Skin of body (tissue), 2 donors: ENCODE measurements around the gene ANKRD16. TPM values are rescaled to one million over a fixed set of nuclear protein-coding genes. Genes with fewer than 3 reads are reported as not detected.
"Not testable (repeated sequence)": the region's sequence is repeated elsewhere in the genome, so short reads cannot be mapped to it uniquely, and the experiment has no call there.

Experiments
- DNase-seq: peaks from one replicate; lab custom pipeline; 2025; lab: John Stamatoyannopoulos, UW
- total RNA-seq: library from RNA; depleted of rRNA; stranded (reverse); fragments of >200 nt; gene quantifications from one replicate; pipeline ENCODE4 v1.2.3, GENCODE V29; 2014

ANKRD16 gene
- total RNA-seq, 1 donor from 2014 or later, result 6.8 TPM

DNA sequence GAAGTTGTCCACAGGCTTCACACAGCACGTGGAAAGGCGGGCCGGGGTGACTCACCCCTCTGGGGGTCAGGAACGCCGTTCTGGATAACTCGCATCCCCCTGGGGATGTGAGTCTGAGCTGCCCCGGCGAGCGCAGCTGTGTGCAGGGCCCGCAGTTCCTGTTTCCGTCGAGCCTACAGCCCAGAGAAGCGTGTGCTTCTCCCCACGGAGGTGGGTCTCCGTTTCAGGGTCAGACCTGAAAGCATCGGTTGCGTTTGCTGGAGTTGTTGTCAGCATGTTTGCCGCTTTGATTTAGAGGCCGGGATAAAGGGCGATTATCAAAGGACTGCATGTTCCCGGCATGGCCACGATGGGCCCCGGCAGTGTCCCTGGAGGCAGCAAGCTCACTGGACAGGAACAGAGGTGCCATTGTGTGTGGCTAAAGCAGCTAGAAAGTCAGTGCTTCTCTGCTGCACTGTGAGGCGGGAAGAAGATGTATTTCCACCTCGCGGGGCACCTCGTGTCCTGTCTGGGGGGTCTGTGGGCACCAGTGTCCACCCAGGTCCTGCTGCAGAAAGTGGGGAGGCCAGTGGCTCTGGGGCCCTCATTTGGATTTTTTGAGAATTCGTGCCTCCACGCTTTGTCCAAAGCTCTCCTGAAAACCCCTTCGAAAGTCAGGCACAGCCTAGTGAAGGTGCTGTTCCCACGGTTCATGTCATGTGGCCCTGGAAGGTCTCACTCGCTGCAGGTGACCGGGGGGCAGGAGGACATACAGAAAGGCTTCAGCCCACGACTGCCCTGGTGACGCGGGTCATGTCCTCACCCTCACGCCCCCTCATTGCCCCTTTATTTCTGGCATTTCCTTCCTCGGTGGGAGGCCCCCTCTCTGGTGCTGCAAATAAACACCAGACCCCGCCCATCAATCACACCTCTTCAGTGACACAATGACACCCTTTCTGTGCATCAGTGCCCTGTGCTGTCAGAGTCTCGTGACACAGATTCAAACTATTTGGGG is 49.1 kb downstream of the ANKRD16 start:
- DNase-seq, result no peak

DNA sequence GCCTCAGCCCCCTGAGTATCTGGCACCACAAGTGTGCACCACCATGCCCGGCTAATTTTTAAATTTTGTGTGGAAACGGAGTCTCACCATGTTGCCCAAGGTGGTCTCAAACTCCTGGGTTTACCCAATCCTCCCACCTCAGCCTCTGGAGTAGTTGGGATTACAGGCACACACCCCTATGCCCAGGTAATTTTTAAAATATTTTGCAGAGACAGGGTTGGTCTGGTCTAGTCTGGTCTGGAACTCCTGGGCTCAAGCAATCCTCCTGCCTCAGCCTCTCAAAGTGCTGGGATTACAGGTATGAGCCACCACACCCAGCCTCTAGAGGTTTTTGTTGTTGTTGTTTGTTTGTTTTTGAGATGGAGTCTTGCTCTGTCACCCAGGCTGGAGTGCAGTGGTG is 53.5 kb downstream of the ANKRD16 start:
- not testable (repeated sequence) for DNase-seq

DNA sequence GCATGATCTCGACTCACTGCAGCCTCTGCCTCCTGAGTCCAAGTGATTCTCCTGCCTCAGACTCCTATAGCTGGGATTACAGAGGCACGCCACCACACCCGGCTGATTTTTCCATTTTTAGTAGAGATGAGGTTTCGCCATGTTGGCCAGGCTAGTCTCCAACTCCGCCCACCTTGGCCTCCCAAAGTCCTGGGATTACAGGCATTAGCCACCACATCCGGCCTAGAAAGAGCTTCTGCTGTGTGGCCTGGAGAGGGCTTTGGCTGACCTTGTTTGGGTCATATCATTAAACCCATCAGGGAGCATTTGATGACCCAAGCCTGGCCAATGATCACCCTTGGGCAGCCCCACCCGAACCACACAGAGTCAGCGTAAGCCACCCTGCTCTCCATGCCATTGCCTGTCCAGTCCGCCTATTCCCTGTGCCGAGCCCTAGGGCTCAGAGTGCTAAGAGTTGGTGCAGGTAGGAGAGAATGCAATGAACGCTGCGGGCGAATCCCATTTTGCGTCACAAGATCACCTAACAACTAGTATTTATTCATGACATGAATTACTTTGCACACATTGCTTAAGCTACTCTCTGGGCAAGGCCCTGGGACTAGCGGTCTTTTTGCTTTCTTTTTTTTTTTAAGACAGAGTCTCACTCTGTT is 54.1 kb downstream of the ANKRD16 start:
- no peak for DNase-seq

DNA sequence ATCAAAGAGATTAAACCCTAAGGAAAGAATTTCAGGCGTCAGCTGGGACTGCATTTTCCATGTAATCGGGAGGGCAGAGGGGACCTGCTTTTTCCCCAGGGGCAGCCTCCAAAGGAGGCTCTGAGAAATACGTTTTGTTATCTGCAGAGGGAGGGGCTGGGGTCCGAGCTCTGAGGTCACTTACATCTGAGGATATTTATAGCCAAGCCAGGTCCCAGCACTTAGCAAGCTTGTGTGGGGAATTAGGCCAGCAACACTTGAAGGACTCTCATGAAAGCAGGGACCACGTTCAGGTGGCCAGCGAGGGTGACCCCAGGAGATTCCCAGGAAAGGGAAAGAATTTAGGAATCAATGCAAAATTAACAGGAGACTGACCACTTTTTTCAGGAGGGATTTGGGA is 55.9 kb downstream of the ANKRD16 start:
- no peak for DNase-seq

DNA sequence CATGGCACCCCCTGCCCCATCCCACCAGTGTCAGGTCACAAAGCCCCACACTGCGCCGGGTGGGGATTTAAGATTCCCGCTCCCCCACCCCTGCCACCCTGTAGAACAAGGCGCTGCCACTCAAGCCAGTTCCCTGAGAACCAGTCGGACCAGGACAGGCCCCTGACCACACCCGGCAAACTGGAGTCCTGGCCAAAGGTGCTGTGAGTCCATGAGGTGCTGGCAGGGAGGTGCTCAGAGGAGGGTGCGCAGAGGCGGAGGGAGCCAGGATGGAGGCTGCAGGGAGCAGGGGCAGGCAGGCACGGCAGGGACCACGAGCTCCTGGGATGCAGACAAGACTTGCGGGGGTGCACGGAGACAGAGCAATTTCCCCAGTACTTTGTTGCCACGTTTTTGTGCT is 56.7 kb downstream of the ANKRD16 start:
- DNase-seq, result no peak

DNA sequence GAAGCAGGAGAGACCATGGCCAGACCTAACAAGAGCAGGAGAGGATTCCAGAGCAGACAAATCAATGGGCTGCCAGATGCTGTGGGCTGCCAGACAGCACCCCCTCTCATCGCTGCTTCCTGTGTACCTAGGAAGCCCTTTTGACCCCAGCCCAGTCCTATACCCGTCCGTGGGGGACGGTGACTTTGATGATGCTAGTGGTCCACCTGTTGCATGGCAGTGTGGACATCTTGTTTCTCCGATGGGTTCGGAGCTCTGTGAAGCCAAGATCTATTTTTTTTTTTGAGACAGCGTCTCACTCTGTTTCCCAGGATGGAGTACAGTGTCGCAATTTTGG is 58.3 kb downstream of the ANKRD16 start:
- DNase-seq, result no peak

DNA sequence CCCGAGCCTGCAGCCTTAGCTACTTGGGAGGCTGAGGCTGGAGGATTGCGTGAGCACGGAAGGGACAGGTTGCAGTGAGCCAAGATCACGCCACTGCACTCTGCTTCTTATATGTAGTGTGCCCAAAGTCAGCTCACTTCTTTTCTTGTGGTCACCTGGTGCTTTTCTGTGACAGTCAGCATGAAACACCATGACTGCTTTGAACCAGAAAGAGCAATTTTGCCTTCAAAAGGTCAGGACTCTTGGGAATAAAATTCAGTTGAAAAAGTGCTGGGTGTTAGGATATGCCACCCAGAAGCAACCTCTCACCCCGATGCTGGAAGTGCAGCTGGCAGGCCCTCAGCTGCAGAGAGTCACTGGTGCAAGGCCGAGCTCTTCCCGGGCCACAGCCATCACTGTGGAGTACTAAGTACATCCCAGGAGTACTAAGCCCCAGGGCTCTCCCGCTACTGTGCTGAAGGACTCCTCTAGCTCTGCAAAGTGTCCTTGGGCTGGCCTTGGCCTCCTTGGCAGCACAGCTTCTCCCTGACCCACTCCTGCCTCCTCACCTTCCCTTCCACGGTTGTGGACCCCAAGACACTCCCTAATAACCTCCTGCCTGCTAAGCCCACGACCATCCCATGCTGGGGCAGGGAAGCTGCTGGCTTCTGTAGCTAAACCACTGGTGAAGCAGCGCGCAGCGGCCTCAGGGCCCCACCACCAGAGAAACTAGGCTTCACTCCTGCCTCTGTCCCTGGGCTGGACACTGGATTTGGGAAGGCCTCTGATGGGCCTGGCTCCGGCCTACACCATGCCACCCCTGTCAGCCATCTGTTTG is 58.9 kb downstream of the ANKRD16 start:
- no peak for DNase-seq

DNA sequence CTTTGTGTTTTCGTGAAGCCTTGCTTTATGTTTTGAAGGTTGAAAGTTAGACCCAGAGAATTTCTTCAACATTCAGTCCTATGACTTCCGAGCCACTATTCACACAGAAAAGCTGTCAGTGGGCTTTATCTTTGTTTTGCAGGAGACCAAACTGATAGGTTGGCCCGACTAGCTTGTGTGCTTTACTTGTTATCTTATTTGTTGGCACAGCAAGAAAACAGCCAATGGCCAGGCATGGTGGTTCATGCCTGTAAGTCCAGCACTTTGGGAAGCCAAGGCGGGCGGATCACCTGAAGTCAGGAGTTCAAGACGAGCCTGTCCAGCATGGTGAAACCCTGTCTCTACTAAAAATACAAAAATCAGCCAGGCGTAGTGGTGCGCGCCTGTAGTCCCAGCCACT is 60.4 kb downstream of the ANKRD16 start:
- no peak for DNase-seq

DNA sequence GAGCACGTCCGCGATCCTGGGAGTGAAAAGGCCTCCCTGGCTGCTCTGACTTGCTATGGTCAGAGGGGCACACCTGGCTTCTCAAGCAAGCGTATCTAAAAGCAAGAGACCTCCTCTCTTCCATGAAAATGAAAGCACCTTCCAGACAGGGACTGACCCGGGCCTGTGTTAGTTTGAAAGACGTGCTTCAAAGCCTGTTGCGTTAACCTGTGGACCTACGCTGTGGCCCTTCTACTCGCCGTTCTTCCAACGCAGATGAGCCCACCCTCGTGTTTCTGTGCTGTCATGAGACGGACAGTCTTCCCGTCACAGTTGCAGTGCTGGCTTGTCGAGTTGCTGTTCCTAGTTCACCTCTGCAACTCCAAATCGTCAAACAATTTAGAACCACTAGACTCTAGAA is 61.0 kb downstream of the ANKRD16 start:
- DNase-seq, result no peak

DNA sequence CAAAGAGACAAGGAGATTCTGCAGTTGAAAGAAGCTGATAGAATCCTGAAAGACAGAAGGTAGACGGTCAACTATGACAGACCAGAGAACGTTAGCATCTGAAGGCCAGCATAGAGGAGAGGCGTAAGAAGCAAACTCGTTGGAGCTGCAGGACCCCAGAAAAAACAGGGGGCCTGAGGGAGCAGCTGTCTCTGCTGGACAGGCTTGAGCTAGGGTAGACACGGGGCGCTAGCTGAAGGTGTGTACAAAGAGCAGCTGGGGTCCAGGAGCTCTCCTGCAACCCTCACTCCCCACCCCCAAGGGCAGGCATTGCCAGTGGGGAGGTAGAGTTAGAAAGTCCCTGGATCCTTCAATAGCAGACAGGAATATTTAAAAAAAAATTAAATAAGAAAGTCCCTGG is 61.9 kb downstream of the ANKRD16 start:
- no peak for DNase-seq

DNA sequence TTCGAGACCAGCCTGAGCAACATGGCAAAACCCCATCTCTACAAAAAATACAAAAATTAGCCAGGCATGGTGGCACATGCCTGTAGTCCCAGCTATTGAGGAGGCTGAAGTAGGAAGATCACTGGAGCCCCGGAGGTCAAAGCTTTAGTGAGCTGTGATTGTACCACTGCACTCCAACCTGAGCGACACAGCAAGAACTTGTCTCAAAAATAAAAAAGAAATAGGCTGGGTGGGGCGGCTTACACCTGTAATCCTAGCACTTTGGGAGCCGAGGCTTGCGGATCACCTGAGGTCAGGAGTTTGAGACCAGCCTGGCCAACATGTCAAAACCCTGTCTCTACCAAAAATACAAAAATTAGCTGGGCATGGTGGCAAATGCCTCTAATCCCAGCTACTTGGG is 63.2 kb downstream of the ANKRD16 start:
- not testable (repeated sequence) for DNase-seq

DNA sequence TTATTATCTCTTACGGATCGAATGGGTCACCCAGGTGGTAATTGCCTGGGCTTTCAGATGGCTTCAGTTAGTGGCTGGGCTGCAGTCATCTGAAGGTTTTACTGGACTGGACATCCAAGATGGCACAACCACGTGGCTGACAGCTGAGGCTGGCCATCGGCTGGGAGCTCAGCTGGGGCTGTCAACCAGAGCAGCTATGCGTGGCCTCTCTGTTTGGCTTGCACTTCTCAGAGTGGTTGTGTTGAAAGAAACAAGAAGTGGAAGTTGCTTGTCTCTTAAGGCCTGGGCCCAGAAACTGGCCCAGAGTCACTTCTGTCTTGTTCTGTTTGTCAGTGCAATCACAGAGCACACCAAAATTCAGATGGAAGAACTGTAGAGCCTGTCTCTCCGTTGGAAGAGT is 70.8 kb downstream of the ANKRD16 start:
- no peak for DNase-seq

DNA sequence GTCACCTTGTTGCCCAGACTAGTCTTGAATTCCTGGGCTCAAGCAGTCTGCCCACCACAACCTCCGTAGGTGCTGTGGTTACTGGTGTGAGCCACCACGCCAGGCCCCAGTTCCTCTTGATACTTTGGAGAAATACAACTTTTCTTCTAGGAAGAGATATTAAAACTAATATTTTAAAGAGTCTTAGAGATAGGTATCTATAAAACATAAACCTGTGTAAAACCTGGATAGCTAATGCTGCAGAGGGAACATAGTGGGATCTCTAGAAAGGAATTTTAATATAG is 71.7 kb downstream of the ANKRD16 start:
- DNase-seq, result no peak

DNA sequence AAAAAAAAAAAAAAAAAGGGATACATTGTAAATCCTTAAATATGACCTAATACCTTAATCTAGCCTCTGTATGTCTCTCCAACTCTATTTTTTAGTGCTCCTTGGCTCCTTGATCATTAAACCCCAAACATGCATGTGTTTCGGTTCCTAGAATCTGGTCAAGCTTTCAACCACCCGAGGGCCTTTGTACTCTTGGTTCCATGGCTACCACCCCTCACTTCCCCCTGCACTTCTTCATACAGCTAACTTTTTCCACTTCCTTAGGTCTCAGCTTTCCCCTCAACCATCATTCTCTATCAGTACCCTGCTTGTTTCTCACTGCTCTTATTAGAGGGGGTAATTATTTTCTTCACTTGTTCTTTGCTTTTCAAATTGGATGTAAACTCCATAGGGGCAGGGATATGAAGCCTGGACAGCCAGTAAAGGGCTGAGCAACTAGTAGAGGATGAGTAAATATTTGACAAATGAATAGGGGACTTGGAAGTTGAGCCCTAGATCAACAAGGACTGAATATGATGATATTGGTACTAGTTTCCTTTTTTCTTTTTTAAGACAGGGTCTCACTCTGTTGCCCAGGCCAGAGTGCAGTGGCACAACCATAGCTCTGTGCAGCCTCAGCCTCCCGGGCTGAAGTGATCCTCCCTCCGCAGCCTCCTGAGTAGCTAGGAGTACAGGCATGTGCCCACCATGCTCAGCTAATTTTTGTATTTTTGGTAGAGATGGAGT is 72.2 kb downstream of the ANKRD16 start:
- no peak for DNase-seq

DNA sequence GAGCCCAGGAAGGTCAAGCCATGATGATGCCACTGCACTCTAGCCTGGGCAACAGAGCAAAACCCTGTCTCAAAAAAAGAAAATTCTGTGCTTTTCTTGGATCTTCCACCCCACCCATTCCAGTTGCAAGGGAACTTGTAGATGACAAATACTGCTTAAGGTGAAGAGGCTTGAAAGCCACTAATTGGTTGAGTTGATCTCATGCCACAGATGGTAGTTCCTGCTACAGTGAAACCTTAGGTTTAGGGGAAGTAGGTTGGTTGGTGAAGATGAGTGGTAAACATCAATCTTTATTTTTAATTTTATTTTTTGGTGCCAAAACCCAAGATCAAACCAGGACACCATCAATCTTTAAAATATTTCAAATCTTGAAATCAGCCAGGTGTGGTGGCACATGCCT is 73.5 kb downstream of the ANKRD16 start:
- DNase-seq, result no peak

DNA sequence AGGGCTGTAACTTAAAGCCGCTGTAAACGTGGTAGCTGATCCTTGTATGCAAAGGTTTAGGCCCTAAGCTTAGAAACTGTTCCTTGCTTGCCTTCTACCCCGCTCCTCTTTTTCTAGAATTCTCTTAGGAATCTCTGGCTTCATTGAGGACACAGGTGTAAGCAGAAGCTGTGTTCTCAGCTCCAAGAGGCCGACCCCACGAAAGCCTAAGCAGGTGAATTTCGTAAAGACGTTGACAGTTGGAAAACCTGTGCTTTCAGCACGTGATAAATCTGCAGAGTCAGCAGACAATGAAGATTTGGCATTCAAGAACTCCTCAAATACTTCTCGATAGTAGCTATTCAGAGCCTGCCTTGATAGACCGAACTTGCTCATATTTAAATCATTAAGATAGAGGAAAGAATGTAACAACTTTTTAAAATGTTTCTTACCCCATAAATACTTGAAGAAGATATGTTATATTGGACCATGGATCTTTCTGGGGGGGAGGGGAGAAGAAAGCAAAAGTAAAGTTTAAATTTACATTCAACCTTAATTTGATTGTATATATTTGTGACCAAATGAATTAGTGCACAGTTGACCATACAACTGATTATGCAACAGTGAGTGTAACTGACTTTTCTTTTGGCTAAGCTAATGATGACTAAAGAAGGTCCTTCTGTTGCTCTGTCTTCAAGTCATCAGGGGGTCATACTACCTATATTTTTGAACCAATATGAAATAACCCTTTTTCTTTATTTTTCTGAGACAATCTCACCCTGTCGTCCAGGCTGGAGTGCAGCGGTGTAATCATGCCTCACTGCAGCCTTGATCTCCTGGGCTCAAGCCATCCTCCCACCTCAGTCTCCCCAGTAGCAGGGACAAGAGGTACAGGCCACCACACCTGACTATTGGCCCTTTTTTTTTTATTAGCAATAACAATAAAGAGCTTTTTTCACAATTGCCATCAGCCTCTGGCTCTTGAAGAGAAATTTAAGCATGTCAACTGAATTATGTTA is 75.3 kb downstream of the ANKRD16 start:
- peak; percentile 36 for DNase-seq

DNA sequence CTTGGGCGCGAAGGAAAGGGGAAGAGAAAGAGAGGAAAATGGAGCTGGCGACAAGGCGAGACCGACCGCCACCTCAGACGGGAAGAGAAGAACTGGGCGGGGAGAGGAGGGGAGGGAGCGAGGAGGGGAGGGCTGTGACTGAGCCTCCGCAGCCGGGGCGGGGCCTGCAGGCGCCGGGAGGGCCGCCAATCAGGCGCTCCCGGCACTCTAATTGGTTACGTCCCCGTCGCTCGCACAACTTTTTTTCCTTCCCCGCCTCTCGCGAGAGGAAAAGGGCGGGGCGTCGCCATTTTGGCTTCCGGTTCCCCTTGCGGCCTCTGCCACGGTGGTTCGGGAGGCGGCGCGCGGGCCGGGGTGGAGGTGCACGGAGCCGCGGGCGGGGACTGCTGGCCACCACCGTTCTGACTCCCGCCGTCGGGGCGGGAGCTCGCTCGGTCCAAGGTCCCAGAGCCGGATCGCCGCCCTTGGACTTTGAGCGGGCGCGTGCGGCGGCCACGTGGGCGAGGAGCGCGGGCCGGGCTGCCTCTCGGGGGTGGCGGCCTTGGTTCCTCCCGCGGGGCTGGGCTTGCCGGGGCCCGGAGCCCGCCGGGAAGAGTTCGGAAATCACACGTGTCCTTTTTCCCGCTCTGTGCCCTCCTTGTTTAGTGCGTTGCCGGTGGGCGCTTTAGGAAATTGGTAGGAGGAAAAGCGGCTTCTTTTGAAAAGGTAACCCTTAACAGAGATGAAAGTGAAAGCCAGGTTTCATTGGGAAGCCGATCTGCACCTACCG is 76.2 kb downstream of the ANKRD16 start, which contains the start of gene GDI2:
TSS of gene GDI2 (minus strand) at position 94 of the 769 bp plus-strand sequence. CDS start 176 bp downstream, outside the sequence.
- peak; percentile 96 for DNase-seq

DNA sequence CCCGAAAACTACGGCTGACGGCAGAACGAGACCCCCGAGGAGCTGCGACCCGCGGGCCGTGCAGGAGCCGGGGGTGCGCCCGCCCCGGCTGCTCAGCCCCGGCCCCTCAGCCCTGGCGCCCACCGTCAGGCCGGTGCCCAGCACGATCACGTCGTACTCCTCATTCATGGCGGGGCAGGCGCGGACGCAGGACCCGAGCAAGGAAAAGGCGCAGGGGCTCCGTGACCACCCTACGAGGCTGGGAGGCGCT is 76.7 kb downstream of the ANKRD16 start:
- no peak for DNase-seq

DNA sequence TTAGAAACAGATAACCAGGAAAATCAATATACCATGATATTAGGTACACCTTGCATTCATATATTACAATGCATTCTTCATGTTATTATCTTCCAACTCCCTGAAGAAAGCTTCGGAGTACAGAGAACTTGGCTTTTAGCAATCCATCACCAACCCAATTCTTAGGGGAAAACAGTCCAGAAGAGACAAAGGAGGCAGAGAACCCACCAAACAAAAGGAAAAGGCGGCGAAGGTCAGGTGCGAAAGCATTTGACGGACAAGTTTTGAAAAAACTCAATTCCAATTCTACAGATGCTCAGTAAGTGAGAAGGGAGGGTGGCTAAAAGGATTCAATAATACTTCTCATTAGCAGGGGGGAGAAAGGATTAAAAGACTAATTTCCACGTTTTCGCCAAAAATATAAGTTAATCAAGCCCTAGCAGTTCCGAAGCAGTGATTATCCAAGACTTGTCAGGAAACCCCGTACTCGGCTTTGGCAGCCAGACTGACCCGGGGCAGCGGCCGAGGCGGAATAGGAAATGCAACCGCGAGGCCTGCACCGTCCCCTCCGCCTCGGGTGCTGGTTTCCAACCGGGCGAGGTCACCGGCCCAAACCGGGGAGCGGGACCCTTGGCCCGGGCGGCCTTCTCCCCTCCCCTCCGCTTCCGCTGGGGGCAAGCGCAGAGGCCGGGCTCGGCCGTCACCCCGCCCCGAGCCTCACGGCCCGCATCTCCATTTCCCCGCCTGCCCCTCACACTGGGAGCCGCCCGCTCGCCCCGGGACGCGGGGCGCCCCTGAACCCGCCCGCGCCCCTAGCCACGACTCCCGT is 77.2 kb downstream of the ANKRD16 start:
- DNase-seq, result peak; percentile 3
